Activated CD4-positive, alpha-beta T cell treated with anti-CD3 and anti-CD28 coated beads for 24 hours (primary cell): Measurements from ENCODE around the gene SIK3.

ENCODE experiments used
- DNase-seq, 2 donors: peaks; one replicate each; pipeline ENCODE4 v3.0.0-alpha.2; 2020; ENCODE audit warnings: low read depth in 2 of 2

SIK3 gene

GRCh38 chr11:116901211-116901610 is 197.0 kb downstream of the SIK3 start:
- DNase-seq = no peak

- no peak for DNase-seq
Measured at GRCh38 chr11:116896211-116896610, 202.0 kb downstream of the SIK3 start.

- DNase-seq = no peak
Measured at GRCh38 chr11:116895048-116895757, 203.0 kb downstream of the SIK3 start.

GRCh38 chr11:116893906-116894305 is 204.3 kb downstream of the SIK3 start:
- no peak for DNase-seq

- DNase-seq = no peak
Measured at GRCh38 chr11:116893437-116893836, 204.8 kb downstream of the SIK3 start.

- DNase-seq = no peak
Measured at GRCh38 chr11:116892374-116892773, 205.9 kb downstream of the SIK3 start.

- DNase-seq = no peak
Measured at GRCh38 chr11:116891746-116892145, 206.5 kb downstream of the SIK3 start.

GRCh38 chr11:116890607-116891006 is 207.6 kb downstream of the SIK3 start:
- no peak for DNase-seq

- DNase-seq = no peak
Measured at GRCh38 chr11:116890193-116890592, 208.0 kb downstream of the SIK3 start.

GRCh38 chr11:116888884-116889549 is 209.2 kb downstream of the SIK3 start:
- DNase-seq = no peak

- DNase-seq = no peak
Measured at GRCh38 chr11:116888024-116888423, 210.2 kb downstream of the SIK3 start.

GRCh38 chr11:116885951-116886655 is 212.1 kb downstream of the SIK3 start:
- no peak for DNase-seq

GRCh38 chr11:116882386-116882785 is 215.8 kb downstream of the SIK3 start:
- peak in 1 of 2 donors; percentile 3 for DNase-seq

GRCh38 chr11:116881143-116881542 is 217.1 kb downstream of the SIK3 start:
- no peak for DNase-seq

- DNase-seq = peak in 1 of 2 donors; percentile 4
Measured at GRCh38 chr11:116879800-116880625, 218.2 kb downstream of the SIK3 start.

GRCh38 chr11:116876656-116877055 is 221.6 kb downstream of the SIK3 start:
- no peak for DNase-seq

GRCh38 chr11:116875194-116875593 is 223.0 kb downstream of the SIK3 start:
- no peak for DNase-seq

GRCh38 chr11:116874251-116874650 is 224.0 kb downstream of the SIK3 start:
- no peak for DNase-seq

- no peak for DNase-seq
Measured at GRCh38 chr11:116873381-116873780, 224.8 kb downstream of the SIK3 start.

GRCh38 chr11:116871248-116871647 is 227.0 kb downstream of the SIK3 start:
- DNase-seq = no peak

GRCh38 chr11:116870054-116870453 is 228.2 kb downstream of the SIK3 start:
- DNase-seq = no peak

- no peak for DNase-seq
Measured at GRCh38 chr11:116869610-116870009, 228.6 kb downstream of the SIK3 start.
